Fibroblast of lung (primary cell): ENCODE results near the gene APCDD1L. TPM values are rescaled to one million over a fixed set of nuclear protein-coding genes. Genes with fewer than 3 reads are reported as not detected.

ENCODE experiments used
- DNase-seq, 2 donors: peaks; one replicate each; pipeline versions ENCODE4 v3.0.0 to v3.0.0-alpha.2; 2010; ENCODE audit warnings: low read depth in 2 of 2
- H2AFZ ChIP-seq: 2 replicates; pipeline ENCODE4 v1.5.1; 2012; ENCODE audit warnings: low read length, control low read depth, inconsistent platforms
- H3K27ac ChIP-seq: 2 replicates; pipeline ENCODE4 v1.5.1; 2011; ENCODE audit warnings: low read length, control low read depth; ENCODE audit not compliant: insufficient read depth
- H3K27me3 ChIP-seq: 2 replicates; pipeline ENCODE4 v1.5.1; 2011; ENCODE audit warnings: mild to moderate bottlenecking, low read length; ENCODE audit not compliant: control insufficient read depth, insufficient read depth
- H3K36me3 ChIP-seq: 2 replicates; pipeline ENCODE4 v1.5.1; 2011; ENCODE audit warnings: low read length; ENCODE audit not compliant: control insufficient read depth, insufficient read depth
- H3K4me1 ChIP-seq: 2 replicates; pipeline ENCODE4 v1.5.1; 2011; ENCODE audit warnings: low read length; ENCODE audit not compliant: control insufficient read depth, insufficient read depth; ENCODE audit errors: extremely low read depth
- H3K4me2 ChIP-seq: 2 replicates; pipeline ENCODE4 v1.5.1; 2011; ENCODE audit warnings: low read length, control low read depth; ENCODE audit not compliant: insufficient read depth; ENCODE audit errors: extremely low read depth
- H3K4me3 ChIP-seq, 4 experiments: fragments of 200-600 bp in 1 of 4; sonication (generic) in 1 of 4; replicated peaks in 1 of 4; 2 replicates each; pipeline ENCODE4 v1.5.1; 2011 to 2016; ENCODE audit warnings: low read length in 4 of 4, low read depth in 3 of 4, mild to moderate bottlenecking in 3 of 4, control low read depth in 2 of 4, inconsistent platforms in 1 of 4, mixed read lengths in 1 of 4; ENCODE audit not compliant: insufficient read depth in 1 of 4; ENCODE audit errors: control extremely low read depth in 1 of 4
- H3K79me2 ChIP-seq: 2 replicates; pipeline ENCODE4 v1.5.1; 2012; ENCODE audit warnings: mild to moderate bottlenecking, low read length, inconsistent platforms; ENCODE audit not compliant: control insufficient read depth, insufficient read depth
- H3K9ac ChIP-seq: 2 replicates; pipeline ENCODE4 v1.5.1; 2011; ENCODE audit warnings: mild to moderate bottlenecking, low read length, control low read depth; ENCODE audit not compliant: insufficient read depth
- H3K9me3 ChIP-seq: 2 replicates; pipeline ENCODE4 v1.5.1; 2012; ENCODE audit warnings: low read depth, low read length; ENCODE audit not compliant: control insufficient read depth, insufficient read depth
- H4K20me1 ChIP-seq: 2 replicates; pipeline ENCODE4 v1.5.1; 2011; ENCODE audit warnings: low read length; ENCODE audit not compliant: control insufficient read depth, insufficient read depth; ENCODE audit errors: extremely low read depth
- EZH2 ChIP-seq: IDR thresholded peaks from 2 replicates; pipeline ENCODE4 v1.5.1; 2012; ENCODE audit warnings: low read length, control low read depth, mild to moderate bottlenecking; ENCODE audit errors: missing control alignments
- polyA plus RNA-seq, 2 donors: library from polyadenylated mRNA; depleted of rRNA in 1 of 2; stranded (reverse) in 1 of 2; unstranded in 1 of 2; fragments of >200 nt; gene quantifications; 2 replicates each; pipeline ENCODE4 v1.2.1, GENCODE V29; 2011 to 2012; ENCODE audit warnings: missing spikeins in 1 of 2
- total RNA-seq: library from RNA; depleted of rRNA; stranded (reverse); fragments of >200 nt; gene quantifications from 2 replicates; pipeline ENCODE4 v1.2.1, GENCODE V29; 2014
- TF ChIP-seq, protein P1 (sequence below), 2 donors: IDR thresholded peaks in 1 of 2; conservative IDR thresholded peaks in 1 of 2; 1 replicate in 1 of 2; 2 replicates in 1 of 2; pipeline ENCODE4 v1.5.1; 2011 to 2012; ENCODE audit warnings: low read length in 2 of 2, control low read depth in 1 of 2, inconsistent platforms in 1 of 2, low read depth in 1 of 2, mild to moderate bottlenecking in 1 of 2

Gene APCDD1L
- total and polyA plus RNA-seq, 2 donors (not counting 1 experiment from before 2014, with no cell fraction given), result 0.18 to 0.99 TPM

DNA sequence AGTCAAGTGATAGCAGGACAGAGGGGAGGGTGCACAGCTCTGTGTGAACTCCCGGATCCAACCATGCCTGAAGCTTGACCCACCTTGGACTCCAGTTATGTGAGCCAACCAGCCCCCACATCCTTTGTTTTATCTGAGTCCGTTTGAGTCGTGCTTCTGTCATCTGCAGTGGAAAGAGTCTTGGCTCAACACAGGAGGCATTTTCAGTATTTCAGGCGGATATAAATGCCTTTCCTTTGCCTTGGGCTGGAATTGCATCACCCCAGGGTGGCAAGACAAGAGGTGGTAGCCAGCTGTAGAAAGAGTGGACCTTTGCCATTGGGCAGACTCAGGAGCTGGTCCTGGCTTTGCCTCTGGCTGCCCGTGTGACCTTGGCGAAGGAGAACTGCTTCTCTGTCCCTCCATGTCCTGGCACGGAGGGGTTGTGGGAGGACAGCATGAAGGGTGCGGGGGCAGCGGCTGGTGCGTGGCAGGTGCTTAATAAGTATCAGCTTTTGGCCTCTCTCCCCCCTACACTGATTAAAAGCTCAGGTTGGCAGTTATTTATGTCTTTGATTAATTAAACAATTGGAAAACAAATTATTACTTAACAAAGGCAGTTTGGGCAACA lies 42.6 kb upstream of the APCDD1L start:
- Histone ChIP-seq H2AFZ (no peak overlapping the region), H3K27ac (no peak overlapping the region), H3K4me3 (no peak overlapping the region), H3K79me2 (no peaks in the 10 kb centered on the region), H3K9ac (no peak overlapping the region), H3K27me3 (no peaks in the 10 kb centered on the region), H3K9me3 (no peaks in the 10 kb centered on the region), H3K36me3 (no peaks in the 10 kb centered on the region), H3K4me1 (no peaks in the 10 kb centered on the region), H4K20me1 (no peaks in the 10 kb centered on the region), H3K4me2 (no peak overlapping the region)
- DNase-seq, result no peak
- TF ChIP-seq, protein P1, sequence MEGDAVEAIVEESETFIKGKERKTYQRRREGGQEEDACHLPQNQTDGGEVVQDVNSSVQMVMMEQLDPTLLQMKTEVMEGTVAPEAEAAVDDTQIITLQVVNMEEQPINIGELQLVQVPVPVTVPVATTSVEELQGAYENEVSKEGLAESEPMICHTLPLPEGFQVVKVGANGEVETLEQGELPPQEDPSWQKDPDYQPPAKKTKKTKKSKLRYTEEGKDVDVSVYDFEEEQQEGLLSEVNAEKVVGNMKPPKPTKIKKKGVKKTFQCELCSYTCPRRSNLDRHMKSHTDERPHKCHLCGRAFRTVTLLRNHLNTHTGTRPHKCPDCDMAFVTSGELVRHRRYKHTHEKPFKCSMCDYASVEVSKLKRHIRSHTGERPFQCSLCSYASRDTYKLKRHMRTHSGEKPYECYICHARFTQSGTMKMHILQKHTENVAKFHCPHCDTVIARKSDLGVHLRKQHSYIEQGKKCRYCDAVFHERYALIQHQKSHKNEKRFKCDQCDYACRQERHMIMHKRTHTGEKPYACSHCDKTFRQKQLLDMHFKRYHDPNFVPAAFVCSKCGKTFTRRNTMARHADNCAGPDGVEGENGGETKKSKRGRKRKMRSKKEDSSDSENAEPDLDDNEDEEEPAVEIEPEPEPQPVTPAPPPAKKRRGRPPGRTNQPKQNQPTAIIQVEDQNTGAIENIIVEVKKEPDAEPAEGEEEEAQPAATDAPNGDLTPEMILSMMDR (conservative IDR thresholded peaks at IDR 0.05 in 1 of 2, IDR thresholded peaks at IDR 0.05 in 1 of 2; ENCODE audit: low read depth in 1 of 2, low read length in 2 of 2), result no peak

DNA sequence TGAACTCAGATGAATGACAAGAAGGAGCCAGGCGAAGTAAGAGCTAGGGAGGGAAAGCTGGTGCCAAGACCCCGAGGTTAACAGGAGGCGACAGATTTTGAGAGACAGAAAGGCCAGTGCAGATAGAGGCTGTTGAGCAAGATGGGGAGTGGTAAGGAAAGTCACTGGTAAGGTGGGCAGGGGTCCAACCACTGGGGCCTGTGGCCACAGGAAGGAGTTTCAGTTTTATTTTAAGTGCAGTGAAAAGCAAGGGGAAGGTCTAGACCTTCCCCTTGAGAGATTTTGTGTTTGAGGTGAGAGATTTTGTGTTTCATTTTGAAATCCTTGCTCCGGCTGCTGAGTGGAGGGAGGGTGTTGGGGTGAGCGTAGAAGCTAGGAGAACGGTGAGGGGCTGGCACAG lies 41.8 kb upstream of the APCDD1L start:
- no peaks in the 10 kb centered on the region for H3K27me3 ChIP-seq
- no peaks in the 10 kb centered on the region for H3K9me3 ChIP-seq
- H3K4me2 ChIP-seq, result no peak overlapping the region
- no peaks in the 10 kb centered on the region for H4K20me1 ChIP-seq
- H2AFZ ChIP-seq, result no peak overlapping the region
- H3K79me2 ChIP-seq, result no peaks in the 10 kb centered on the region
- no peak overlapping the region for H3K9ac ChIP-seq
- H3K36me3 ChIP-seq, result no peaks in the 10 kb centered on the region
- H3K27ac ChIP-seq, result no peak overlapping the region
- no peak for TF ChIP-seq EZH2
- TF ChIP-seq, protein P1 (conservative IDR thresholded peaks at IDR 0.05 in 1 of 2, IDR thresholded peaks at IDR 0.05 in 1 of 2; ENCODE audit: low read depth in 1 of 2, low read length in 2 of 2), result no peak
- H3K4me3 ChIP-seq, result no peak overlapping the region
- H3K4me1 ChIP-seq, result no peaks in the 10 kb centered on the region
- no peak for DNase-seq

DNA sequence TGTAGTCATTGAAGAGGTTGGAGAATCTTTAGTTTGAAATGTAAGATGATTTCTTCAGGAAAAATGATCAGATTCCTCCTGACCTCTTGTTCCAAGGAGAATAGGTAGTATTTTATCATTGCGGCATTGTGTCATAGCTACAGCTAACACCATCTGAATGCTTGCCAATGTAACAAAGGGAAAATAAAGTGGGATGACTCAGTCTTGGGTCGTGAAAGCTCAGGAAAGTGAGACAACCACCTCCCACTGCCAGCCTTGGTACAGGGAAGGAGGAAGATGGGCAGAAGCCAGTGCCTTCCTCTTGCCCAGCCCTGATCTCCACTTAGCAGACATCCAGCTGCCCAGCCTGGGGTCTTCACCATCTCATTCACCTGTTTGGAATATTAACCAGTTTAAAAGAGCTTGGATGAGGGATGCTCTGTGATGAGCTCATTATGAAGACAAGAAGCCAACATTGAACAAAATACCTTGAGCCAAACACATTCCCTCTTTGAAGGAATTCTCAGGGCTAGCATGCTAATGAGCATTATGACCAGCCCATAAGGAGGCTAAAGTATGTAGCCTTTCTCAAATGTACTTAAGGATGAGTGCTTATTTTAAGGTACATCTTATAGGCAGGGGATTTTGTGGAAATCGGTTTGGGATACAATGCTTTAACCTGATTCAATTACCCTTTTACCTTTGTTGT lies 40.0 kb upstream of the APCDD1L start:
- no peak overlapping the region for H3K27ac ChIP-seq

More for the DNA sequence above, 40.0 kb upstream of the APCDD1L start:
- no peaks in the 10 kb centered on the region for H3K27me3 ChIP-seq
- no peaks in the 10 kb centered on the region for H3K79me2 ChIP-seq
- no peaks in the 10 kb centered on the region for H4K20me1 ChIP-seq
- H3K4me2 ChIP-seq, result no peak overlapping the region
- H2AFZ ChIP-seq, result no peak overlapping the region
- peak; percentile 74 to 93 for DNase-seq
- no peak overlapping the region for H3K4me3 ChIP-seq
- no peaks in the 10 kb centered on the region for H3K9me3 ChIP-seq
- H3K4me1 ChIP-seq, result no peaks in the 10 kb centered on the region
- H3K9ac ChIP-seq, result no peak overlapping the region
- no peaks in the 10 kb centered on the region for H3K36me3 ChIP-seq
- no peak for TF ChIP-seq EZH2
- TF ChIP-seq, protein P1 (conservative IDR thresholded peaks at IDR 0.05 in 1 of 2, IDR thresholded peaks at IDR 0.05 in 1 of 2; ENCODE audit: low read depth in 1 of 2, low read length in 2 of 2), result no peak
